ENCODE data around the gene EIPR1. TPM values are rescaled to one million over a fixed set of nuclear protein-coding genes. Genes with fewer than 3 reads are reported as not detected.
"Not testable (repeated sequence)": the region's sequence is repeated elsewhere in the genome, so short reads cannot be mapped to it uniquely, and the experiment has no call there.

The EIPR1 gene
- total RNA-seq, 8 experiments from 2014 or later, result 27.8 to 41.7 (median 33.5) TPM

GRCh38 chr2:3181416-3182010 lies 196.1 kb downstream of the EIPR1 start:
- Histone ChIP-seq H3K4me3 (no peak overlapping the region), H3K4me1 (replicated peaks in 1 of 2) (peaks cover 0 to 19% of the 10 kb centered on the region in 2 donors), H3K27ac (no peak overlapping the region)
- 80 to 98% (median 90%) methylated on average over 1 to 12 of the region's 24 CpGs; no CpG with 5 or more reads in 1 of the 10 experiments for WGBS, 10 experiments
- in situ Hi-C loops (cut with MboI; ENCODE audit: low pct_unique_long_range_greater_than_20kb in 2 of 9, low sequenced_read_pairs in 9 of 9, unreplicated experiment in 9 of 9), result no loop called here
- ATAC-seq (replicated peaks in 6 of 8), result no peak

- peak in 1 of 8 experiments; percentile 10 for ATAC-seq (replicated peaks in 6 of 8)
- in situ Hi-C loops (cut with MboI; ENCODE audit: low pct_unique_long_range_greater_than_20kb in 2 of 9, low sequenced_read_pairs in 9 of 9, unreplicated experiment in 9 of 9); H3K4me3 ChIP-seq; H3K27ac ChIP-seq: not testable (repeated sequence)
- peaks cover 0 to 19% of the 10 kb centered on the region in 2 donors for H3K4me1 ChIP-seq (replicated peaks in 1 of 2)
- WGBS, 10 experiments, result 63 to 88% (median 79%) methylated on average over 10 to 23 of the region's 30 CpGs
Measured at GRCh38 chr2:3180909-3181221, 196.8 kb downstream of the EIPR1 start.

GRCh38 chr2:3180082-3180908 lies 197.3 kb downstream of the EIPR1 start:
- in situ Hi-C loops (cut with MboI; ENCODE audit: low pct_unique_long_range_greater_than_20kb in 2 of 9, low sequenced_read_pairs in 9 of 9, unreplicated experiment in 9 of 9), result no loop called here
- WGBS, 10 experiments, result 82 to 95% (median 89%) methylated on average over 4 to 30 of the region's 50 CpGs
- Histone ChIP-seq H3K4me1 (replicated peaks in 1 of 2) (peaks cover 0 to 19% of the 10 kb centered on the region in 2 donors), H3K4me3 (no peak overlapping the region), H3K27ac (no peak overlapping the region)
- peak in 2 of 8 experiments; percentile 15 to 25 for ATAC-seq (replicated peaks in 6 of 8)

GRCh38 chr2:3179626-3180025 lies 198.0 kb downstream of the EIPR1 start:
- Histone ChIP-seq H3K4me1 (replicated peaks in 1 of 2) (peaks cover 0 to 19% of the 10 kb centered on the region in 2 donors), H3K4me3 (no peak overlapping the region), H3K27ac (no peak overlapping the region)
- in situ Hi-C loops (cut with MboI; ENCODE audit: low pct_unique_long_range_greater_than_20kb in 2 of 9, low sequenced_read_pairs in 9 of 9, unreplicated experiment in 9 of 9), result no loop called here
- ATAC-seq (replicated peaks in 6 of 8), result no peak
- whole genome bisulfite sequencing, 10 experiments, result 70 to 100% (median 85%) methylated on average over 1 to 2 of the region's 11 CpGs; no CpG with 5 or more reads in 6 of the 10 experiments

GRCh38 chr2:3179208-3179607 lies 198.4 kb downstream of the EIPR1 start:
- no peak overlapping the region for H3K27ac ChIP-seq
- in situ Hi-C loops (cut with MboI; ENCODE audit: low pct_unique_long_range_greater_than_20kb in 2 of 9, low sequenced_read_pairs in 9 of 9, unreplicated experiment in 9 of 9), result no loop called here
- H3K4me3 ChIP-seq, result no peak overlapping the region
- WGBS, 10 experiments, result 68 to 100% (median 88%) methylated on average over 2 to 14 of the region's 17 CpGs; no CpG with 5 or more reads in 4 of the 10 experiments
- peaks cover 2 to 21% of the 10 kb centered on the region in 2 donors for H3K4me1 ChIP-seq (replicated peaks in 1 of 2)
- peak in 6 of 8 experiments; percentile 12 to 59 (median 27) for ATAC-seq (replicated peaks in 6 of 8)

GRCh38 chr2:3178578-3179031 lies 199.0 kb downstream of the EIPR1 start:
- ATAC-seq (replicated peaks in 6 of 8), result peak in 3 of 8 experiments; percentile 9 to 33 (median 26)
- Histone ChIP-seq H3K4me3 (no peak overlapping the region), H3K27ac (peak overlapping the region in 1 of 2 donors; percentile 59), H3K4me1 (replicated peaks in 1 of 2) (peaks cover 3 to 27% of the 10 kb centered on the region in 2 donors)
- WGBS, 10 experiments, result 100% methylated on average over 1 of the region's 7 CpGs; no CpG with 5 or more reads in 9 of the 10 experiments
- in situ Hi-C loops (cut with MboI; ENCODE audit: low pct_unique_long_range_greater_than_20kb in 2 of 9, low sequenced_read_pairs in 9 of 9, unreplicated experiment in 9 of 9), result no loop called here

GRCh38 chr2:3177891-3178577 lies 199.6 kb downstream of the EIPR1 start:
- peak overlapping the region in 1 of 2 donors; percentile 59 for H3K27ac ChIP-seq
- H3K4me1 ChIP-seq (replicated peaks in 1 of 2), result peaks cover 9 to 33% of the 10 kb centered on the region in 2 donors
- peak in 2 of 8 experiments; percentile 17 to 19 for ATAC-seq (replicated peaks in 6 of 8)
- H3K4me3 ChIP-seq, result no peak overlapping the region
- 40 to 97% (median 84%) methylated on average over 1 to 5 of the region's 10 CpGs; no CpG with 5 or more reads in 1 of the 10 experiments for WGBS, 10 experiments
- in situ Hi-C loops (cut with MboI; ENCODE audit: low pct_unique_long_range_greater_than_20kb in 2 of 9, low sequenced_read_pairs in 9 of 9, unreplicated experiment in 9 of 9), result no loop called here

- WGBS, 10 experiments, result 93 to 100% (median 98%) methylated on average over 2 to 16 of the region's 25 CpGs; no CpG with 5 or more reads in 6 of the 10 experiments
- ATAC-seq (replicated peaks in 6 of 8), result no peak
- in situ Hi-C loops (cut with MboI; ENCODE audit: low pct_unique_long_range_greater_than_20kb in 2 of 9, low sequenced_read_pairs in 9 of 9, unreplicated experiment in 9 of 9), result no loop called here
- no peak overlapping the region for H3K4me3 ChIP-seq
- H3K4me1 ChIP-seq (replicated peaks in 1 of 2), result peaks cover 17 to 45% of the 10 kb centered on the region in 2 donors
- no peak overlapping the region for H3K27ac ChIP-seq
Measured at GRCh38 chr2:3176869-3177255, 200.8 kb downstream of the EIPR1 start.

- WGBS, 10 experiments, result 60 to 100% (median 94%) methylated on average over 1 to 13 of the region's 23 CpGs; no CpG with 5 or more reads in 2 of the 10 experiments
- in situ Hi-C loops (cut with MboI; ENCODE audit: low pct_unique_long_range_greater_than_20kb in 2 of 9, low sequenced_read_pairs in 9 of 9, unreplicated experiment in 9 of 9), result no loop called here
- ATAC-seq (replicated peaks in 6 of 8), result no peak
- no peak overlapping the region for H3K4me3 ChIP-seq
- no peak overlapping the region for H3K27ac ChIP-seq
- H3K4me1 ChIP-seq (replicated peaks in 1 of 2), result peaks cover 17 to 50% of the 10 kb centered on the region in 2 donors
Measured at GRCh38 chr2:3176071-3176868, 201.3 kb downstream of the EIPR1 start.

GRCh38 chr2:3175568-3175955 lies 202.1 kb downstream of the EIPR1 start:
- no peak for ATAC-seq (replicated peaks in 6 of 8)
- Histone ChIP-seq H3K27ac (no peak overlapping the region), H3K4me1 (replicated peaks in 1 of 2) (peaks cover 17 to 50% of the 10 kb centered on the region in 2 donors), H3K4me3 (no peak overlapping the region)
- in situ Hi-C loops (cut with MboI; ENCODE audit: low pct_unique_long_range_greater_than_20kb in 2 of 9, low sequenced_read_pairs in 9 of 9, unreplicated experiment in 9 of 9), result no loop called here
- WGBS, 10 experiments, result 62 to 100% (median 95%) methylated on average over 1 to 5 of the region's 5 CpGs; no CpG with 5 or more reads in 6 of the 10 experiments

- peak in 1 of 8 experiments; percentile 23 for ATAC-seq (replicated peaks in 6 of 8)
- in situ Hi-C loops (cut with MboI; ENCODE audit: low pct_unique_long_range_greater_than_20kb in 2 of 9, low sequenced_read_pairs in 9 of 9, unreplicated experiment in 9 of 9), result no loop called here
- Histone ChIP-seq H3K4me3 (no peak overlapping the region), H3K4me1 (replicated peaks in 1 of 2) (peaks cover 17 to 55% of the 10 kb centered on the region in 2 donors), H3K27ac (no peak overlapping the region)
- WGBS, 10 experiments, result 67 to 100% (median 95%) methylated on average over 2 to 9 of the region's 26 CpGs; no CpG with 5 or more reads in 3 of the 10 experiments
Measured at GRCh38 chr2:3174626-3175567, 202.7 kb downstream of the EIPR1 start.
